Measurements from ENCODE around the gene RFLNA. TPM values are rescaled to one million over a fixed set of nuclear protein-coding genes. Genes with fewer than 3 reads are reported as not detected.

Gene RFLNA
- total and polyA plus RNA-seq, 2 of the 4 experiments (the other 2 are of a cell fraction), result not detected

DNA sequence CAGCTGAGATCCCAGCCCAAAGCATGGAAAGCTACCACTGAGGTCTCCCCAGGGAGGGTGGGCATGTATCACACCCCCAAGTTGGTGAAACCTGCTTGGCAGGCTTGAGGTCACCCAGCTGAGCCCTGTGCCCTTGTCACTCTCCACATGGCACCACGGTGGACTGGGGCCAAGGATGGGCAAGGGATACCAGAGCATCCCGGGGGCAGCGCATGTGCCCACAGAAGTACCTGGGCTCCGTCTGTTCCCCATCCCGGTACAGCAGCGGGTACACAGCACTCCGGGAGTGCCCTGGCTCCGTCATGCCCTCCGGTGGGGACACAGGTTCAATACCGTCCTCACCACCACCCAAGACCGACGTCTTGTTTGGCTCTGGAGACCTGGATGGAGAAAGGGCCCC, 38.0 kb downstream of the RFLNA start:
- Histone ChIP-seq H3K36me3 (ENCODE audit: control insufficient read depth, insufficient read depth, low read length) (peaks cover 85% of the 10 kb centered on the region), H3K4me3 (ENCODE audit: insufficient read depth, low read depth, low read length) (no peak overlapping the region), H4K20me1 (ENCODE audit: insufficient read depth, low read length) (peaks cover 12% of the 10 kb centered on the region), H3K23ac (ENCODE audit: low read depth, low read length) (no peak overlapping the region), H2BK120ac (ENCODE audit: low read depth, low read length) (no peak overlapping the region), H4K5ac (ENCODE audit: low read depth, low read length) (no peak overlapping the region), H3K14ac (replicated peaks; ENCODE audit: low read depth, low read length) (no peak overlapping the region), H3K4ac (ENCODE audit: low read depth, low read length) (no peak overlapping the region), H3K9me3 (ENCODE audit: control insufficient read depth, insufficient read depth, low read length) (no peaks in the 10 kb centered on the region), H4K8ac (ENCODE audit: low read depth in 2 of 2, low read length in 2 of 2) (no peak overlapping the region), H3K9ac (ENCODE audit: low read depth, low read length) (no peak overlapping the region), H2AFZ (replicated peaks; ENCODE audit: low read length, poor library complexity) (no peak overlapping the region), H3K4me1 (ENCODE audit: control insufficient read depth, insufficient read depth, low read length) (no peaks in the 10 kb centered on the region), H3K4me2 (ENCODE audit: low read depth, low read length) (no peak overlapping the region), H4K91ac (ENCODE audit: insufficient read depth, low read depth, low read length) (no peak overlapping the region), H2BK20ac (ENCODE audit: low read depth, low read length) (no peak overlapping the region), H3K27me3 (ENCODE audit: control insufficient read depth, insufficient read depth, low read length) (no peaks in the 10 kb centered on the region), H2BK15ac (ENCODE audit: low read depth, low read length) (no peak overlapping the region), H2AK5ac (ENCODE audit: low read depth, low read length) (no peak overlapping the region), H3K56ac (ENCODE audit: extremely low read depth, insufficient read depth, low read length) (no peak overlapping the region), H3K18ac (ENCODE audit: low read depth, low read length) (no peak overlapping the region), H3K9me1 (ENCODE audit: insufficient read depth, low read length) (no peaks in the 10 kb centered on the region), H3K79me1 (ENCODE audit: low read depth in 1 of 2, low read length in 2 of 2) (peaks cover 7 to 8% of the 10 kb centered on the region in 2 experiments), H3K27ac (ENCODE audit: insufficient read depth, low read length) (no peak overlapping the region), H2AK9ac (replicated peaks; ENCODE audit: low read depth, low read length, poor library complexity) (peak overlapping the region; percentile 82), H2BK5ac (ENCODE audit: low read depth, low read length, poor library complexity, severe bottlenecking) (no peak overlapping the region)
- intact Hi-C loops (cut with micrococcal nuclease), result no loop called here
- 100% methylated on average over 6 of the region's 12 CpGs; no CpG with 5 or more reads in 1 of the 2 experiments for WGBS, 2 experiments (ENCODE audit: extremely low coverage in 2 of 2, insufficient read length in 1 of 2)
- in situ Hi-C loops (cut with MboI; ENCODE audit: low sequenced_read_pairs), result no loop called here
- TF ChIP-seq CEBPB (IDR thresholded peaks at IDR 0.05; ENCODE audit: low read depth, low read length) (no peak), MAZ (IDR thresholded peaks at IDR 0.05; ENCODE audit: borderline replicate concordance, low read depth, low read length) (no peak), MAFK (IDR thresholded peaks at IDR 0.05; ENCODE audit: low read depth, low read length) (no peak), SMC3 (IDR thresholded peaks at IDR 0.05; ENCODE audit: low read depth, low read length) (no peak), RAD21 (IDR thresholded peaks at IDR 0.05; ENCODE audit: low read length) (no peak), CHD1 (IDR thresholded peaks at IDR 0.05; ENCODE audit: low read depth, low read length) (no peak), NFE2L2 (IDR thresholded peaks at IDR 0.05; ENCODE audit: low read depth, low read length) (no peak)
- TF ChIP-seq, protein P1, sequence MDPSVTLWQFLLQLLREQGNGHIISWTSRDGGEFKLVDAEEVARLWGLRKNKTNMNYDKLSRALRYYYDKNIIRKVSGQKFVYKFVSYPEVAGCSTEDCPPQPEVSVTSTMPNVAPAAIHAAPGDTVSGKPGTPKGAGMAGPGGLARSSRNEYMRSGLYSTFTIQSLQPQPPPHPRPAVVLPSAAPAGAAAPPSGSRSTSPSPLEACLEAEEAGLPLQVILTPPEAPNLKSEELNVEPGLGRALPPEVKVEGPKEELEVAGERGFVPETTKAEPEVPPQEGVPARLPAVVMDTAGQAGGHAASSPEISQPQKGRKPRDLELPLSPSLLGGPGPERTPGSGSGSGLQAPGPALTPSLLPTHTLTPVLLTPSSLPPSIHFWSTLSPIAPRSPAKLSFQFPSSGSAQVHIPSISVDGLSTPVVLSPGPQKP (IDR thresholded peaks at IDR 0.05; ENCODE audit: borderline replicate concordance, low read depth, low read length), result no peak
- TF ChIP-seq, protein P2, sequence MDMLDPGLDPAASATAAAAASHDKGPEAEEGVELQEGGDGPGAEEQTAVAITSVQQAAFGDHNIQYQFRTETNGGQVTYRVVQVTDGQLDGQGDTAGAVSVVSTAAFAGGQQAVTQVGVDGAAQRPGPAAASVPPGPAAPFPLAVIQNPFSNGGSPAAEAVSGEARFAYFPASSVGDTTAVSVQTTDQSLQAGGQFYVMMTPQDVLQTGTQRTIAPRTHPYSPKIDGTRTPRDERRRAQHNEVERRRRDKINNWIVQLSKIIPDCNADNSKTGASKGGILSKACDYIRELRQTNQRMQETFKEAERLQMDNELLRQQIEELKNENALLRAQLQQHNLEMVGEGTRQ (IDR thresholded peaks at IDR 0.05; ENCODE audit: low read depth, low read length), result no peak
- ChIA-PET CTCF (no interaction called here), POLR2A (ENCODE audit: unreplicated experiment) (no interaction called here)
- dilution Hi-C loops (cut with HindIII; ENCODE audit: low sequenced_read_pairs, unreplicated experiment), result no loop called here
- no peak for DNase-seq
- ATAC-seq (ENCODE audit: low read depth), result no peak
- no TSS peak for BruUV-seq (replicated peaks)

All from IMR-90 (cell line).